ENCODE results near the gene PRKCE.

DNA sequence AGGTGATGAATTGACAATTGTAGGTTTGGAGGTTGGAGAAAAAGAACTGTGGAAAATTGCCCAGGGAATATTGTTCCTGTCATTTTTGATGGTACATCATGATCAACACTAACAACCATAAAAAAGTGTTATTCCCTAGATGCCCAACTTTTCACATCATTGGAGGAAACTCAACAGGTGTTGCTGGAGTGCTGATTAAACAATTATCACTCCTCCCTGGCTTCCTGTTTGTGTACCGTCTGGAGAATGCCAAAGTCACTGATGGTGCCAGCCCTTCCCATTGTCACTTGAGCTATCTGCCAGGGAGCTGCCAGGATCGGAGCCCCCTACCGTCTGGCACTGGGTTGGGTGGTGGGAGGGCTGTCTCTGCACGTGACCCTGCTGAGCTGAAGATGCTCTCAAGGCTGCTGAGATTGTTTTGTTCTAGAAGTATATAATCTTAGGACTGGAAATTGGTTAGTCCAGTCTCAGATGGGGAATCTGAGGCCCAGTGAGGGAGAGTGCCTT is 156.9 kb downstream of the PRKCE start:
- TF ChIP-seq, protein P1, sequence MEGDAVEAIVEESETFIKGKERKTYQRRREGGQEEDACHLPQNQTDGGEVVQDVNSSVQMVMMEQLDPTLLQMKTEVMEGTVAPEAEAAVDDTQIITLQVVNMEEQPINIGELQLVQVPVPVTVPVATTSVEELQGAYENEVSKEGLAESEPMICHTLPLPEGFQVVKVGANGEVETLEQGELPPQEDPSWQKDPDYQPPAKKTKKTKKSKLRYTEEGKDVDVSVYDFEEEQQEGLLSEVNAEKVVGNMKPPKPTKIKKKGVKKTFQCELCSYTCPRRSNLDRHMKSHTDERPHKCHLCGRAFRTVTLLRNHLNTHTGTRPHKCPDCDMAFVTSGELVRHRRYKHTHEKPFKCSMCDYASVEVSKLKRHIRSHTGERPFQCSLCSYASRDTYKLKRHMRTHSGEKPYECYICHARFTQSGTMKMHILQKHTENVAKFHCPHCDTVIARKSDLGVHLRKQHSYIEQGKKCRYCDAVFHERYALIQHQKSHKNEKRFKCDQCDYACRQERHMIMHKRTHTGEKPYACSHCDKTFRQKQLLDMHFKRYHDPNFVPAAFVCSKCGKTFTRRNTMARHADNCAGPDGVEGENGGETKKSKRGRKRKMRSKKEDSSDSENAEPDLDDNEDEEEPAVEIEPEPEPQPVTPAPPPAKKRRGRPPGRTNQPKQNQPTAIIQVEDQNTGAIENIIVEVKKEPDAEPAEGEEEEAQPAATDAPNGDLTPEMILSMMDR (conservative IDR thresholded peaks at IDR 0.05; ENCODE audit: low read depth, low read length), result no peak
- TF ChIP-seq EZH2 (IDR thresholded peaks at IDR 0.05; ENCODE audit: borderline replicate concordance, low read depth, low read length, poor library complexity, severe bottlenecking), result no peak
